HG02938 (cell line): ENCODE measurements around the gene TLN1.

Experiments
- ATAC-seq: cut with Tn5 transposase; IDR thresholded peaks from one replicate; pipeline ENCODE4 v1.9.1; 2021; ENCODE audit warnings: mild to moderate bottlenecking, moderate library complexity; ENCODE audit not compliant: unreplicated experiment

TLN1 gene

GRCh38 chr9:35732185-35732799 lies at the start of gene TLN1, which contains the start of gene CREB3:
Gene TLN1, minus strand, starts transcription at chr9:35732195. Its CDS starts 6,501 bp downstream, at chr9:35725694.
Gene CREB3, plus strand, starts transcription at chr9:35732666. Its CDS starts 107 bp downstream, at chr9:35732773.
- peak; percentile 74 for ATAC-seq

DNA sequence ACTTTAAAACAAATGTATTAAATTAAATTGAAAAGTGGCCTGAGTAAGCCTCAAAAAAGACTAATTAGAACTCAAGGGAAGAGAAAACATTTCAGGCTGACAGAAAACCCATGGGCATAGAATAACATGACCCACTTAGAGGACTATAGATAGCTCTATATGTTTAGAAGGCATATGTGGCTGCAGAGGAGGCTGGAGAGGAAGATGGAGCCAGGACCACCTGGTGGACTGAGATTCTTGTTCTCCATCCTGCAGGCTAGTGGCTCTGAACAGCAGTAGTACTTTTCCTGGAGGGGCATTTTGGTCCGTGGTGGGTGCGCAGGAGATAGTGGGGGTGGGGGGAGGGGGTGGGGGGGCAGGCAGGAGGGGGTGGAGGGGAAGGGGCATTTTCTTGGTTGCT lies 49.1 kb upstream of the TLN1 start:
- no peak for ATAC-seq

DNA sequence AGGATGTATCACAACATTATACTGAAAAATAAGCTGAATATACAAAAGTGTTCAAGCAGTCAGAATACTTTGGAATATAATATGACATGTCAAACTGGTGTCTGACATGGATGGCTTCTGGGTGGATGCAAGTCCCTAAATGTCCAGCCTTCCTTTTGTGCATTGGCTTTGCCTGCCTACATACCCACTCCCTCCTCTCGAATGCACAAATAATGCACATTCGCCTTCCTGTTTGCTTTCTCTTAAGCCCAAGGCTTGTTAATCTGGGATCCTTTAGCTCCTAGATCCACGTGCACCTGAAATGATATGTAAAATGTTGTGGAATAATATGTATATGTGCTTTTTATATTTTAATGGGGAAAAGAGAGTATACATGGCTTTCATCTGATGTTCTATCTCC lies 46.5 kb upstream of the TLN1 start:
- no peak for ATAC-seq

DNA sequence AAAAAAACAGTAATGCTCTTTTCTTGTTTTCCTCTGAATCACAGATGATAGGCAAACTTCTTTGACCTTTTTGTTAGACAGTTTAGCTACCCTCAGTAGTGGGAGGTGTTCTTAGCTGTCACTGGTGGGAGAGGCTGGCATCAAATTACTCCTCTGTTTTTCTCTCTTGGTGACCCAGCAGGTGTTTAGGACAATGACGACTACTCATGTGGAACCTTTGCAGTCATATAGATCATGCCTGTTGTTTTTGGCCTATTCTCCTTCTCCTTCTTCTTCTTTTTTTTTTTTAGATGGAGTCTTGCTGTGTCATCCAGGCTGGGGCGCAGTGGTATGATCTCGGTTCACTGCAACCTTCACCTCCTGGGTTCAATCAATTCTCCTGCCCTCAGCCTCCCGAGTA lies 44.0 kb upstream of the TLN1 start:
- no peak for ATAC-seq

DNA sequence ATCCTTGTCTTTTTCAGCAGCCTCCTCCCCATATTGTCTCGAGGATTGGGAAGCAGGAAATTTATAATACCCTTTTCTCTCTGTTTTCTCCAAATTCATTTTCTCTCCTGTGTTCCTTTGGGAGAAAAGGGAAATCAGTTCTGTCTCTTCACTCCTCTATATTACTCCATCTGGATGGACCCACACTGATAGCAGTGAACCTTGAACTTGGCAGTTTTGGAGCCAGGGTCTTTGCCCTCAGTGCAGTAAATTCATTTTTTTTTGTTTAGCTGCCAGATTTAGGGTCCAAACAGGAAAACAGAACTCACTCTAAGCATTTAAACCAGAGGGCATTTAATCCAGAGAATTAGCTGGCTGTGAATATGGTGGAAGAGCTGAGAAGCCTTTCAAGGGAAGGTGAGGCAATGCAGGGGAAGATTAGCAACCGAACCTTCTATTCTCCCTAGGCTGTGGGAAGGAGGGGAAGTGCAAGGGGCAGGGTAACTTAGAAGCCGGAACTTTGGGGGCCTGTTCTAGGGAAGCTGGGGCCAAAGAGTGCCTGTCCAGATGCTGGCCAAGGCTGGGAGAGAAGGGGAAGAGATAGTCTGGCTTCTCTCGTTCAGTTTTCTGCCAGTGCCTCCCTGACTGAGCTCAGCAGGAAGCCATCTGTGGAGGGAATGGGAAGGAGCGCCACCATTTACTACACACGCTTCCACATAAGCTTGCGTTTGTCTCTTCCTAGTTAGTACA lies 43.1 kb upstream of the TLN1 start:
- ATAC-seq = no peak

DNA sequence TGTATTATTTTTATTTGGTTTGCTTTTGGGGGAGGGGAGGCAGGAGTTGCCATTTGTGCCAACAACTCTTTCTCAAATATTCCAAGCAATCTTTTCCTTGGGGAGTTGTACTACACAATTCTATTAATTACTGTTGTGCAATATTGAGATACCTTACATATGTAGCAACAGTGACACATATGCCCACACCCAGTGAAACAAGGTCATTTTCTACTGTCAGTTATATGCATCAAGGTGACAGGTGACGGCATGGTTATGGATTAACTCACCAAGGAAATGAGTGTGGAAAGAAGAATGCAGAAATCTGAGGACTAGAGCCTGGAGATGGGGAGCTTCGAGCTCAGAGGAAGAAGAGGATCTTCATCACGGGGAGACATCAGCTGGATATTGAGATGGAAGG lies 39.9 kb upstream of the TLN1 start:
- no peak for ATAC-seq

GRCh38 chr9:35771534-35771933 lies 39.5 kb upstream of the TLN1 start:
- ATAC-seq = no peak

DNA sequence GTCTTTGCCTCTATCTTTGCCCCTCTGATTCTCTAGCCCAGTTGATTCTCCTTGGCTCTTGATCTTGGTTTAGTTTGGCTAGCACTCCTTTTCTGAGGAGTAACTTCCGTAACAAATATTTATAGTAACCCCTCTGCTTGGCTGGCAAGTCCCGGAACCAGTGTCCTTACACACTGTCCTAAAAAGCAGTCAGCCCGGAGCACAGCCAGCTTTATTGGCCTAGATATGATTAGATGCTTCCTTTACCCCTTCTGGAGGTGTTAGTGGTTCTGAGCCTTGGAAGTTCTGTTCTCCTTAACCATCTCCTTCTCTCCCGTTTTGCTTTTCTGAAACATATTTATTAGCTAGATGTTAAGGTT lies 39.1 kb upstream of the TLN1 start:
- ATAC-seq = no peak

DNA sequence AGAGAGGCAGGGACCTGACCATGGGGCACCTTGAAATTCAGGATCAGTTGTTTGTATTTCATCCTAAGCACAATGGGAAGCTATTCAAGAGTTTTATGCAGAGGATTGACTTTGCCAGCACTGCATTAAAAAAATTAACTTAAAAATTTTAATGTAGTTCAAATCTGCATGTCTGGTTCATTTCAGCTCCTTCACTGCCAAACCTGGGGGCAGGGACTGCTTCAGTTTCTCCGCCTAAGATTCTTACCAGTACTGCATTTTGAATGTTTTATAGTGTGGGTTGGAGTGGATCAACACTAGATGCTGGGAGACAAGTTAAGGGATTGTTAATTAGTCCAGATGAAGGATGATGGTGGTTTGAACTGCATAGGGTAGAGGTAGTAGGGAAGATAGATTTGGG lies 37.8 kb upstream of the TLN1 start:
- ATAC-seq = no peak

- ATAC-seq = no peak
These were observed 35.5 kb upstream of the TLN1 start for GRCh38 chr9:35767458-35767857.

DNA sequence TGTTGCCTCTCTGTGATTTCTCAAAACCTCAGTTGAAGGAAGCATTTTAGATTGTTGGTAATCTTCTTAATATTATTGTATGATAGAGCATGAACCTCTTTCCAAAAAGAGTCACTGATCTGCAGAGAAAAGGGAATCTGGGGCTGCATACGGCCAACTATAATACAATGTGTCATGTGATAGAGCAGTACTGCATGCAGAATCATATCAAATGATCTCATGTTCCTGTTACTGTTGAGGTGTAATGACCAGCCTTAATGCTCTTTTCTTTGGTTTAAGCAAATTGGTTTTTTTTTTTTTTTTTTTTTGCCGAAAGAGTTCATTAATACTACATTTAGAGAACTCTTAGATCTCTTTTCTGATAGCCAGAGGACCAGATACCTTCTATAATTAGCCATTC lies 35.0 kb upstream of the TLN1 start:
- no peak for ATAC-seq

- ATAC-seq = no peak
These were observed 31.8 kb upstream of the TLN1 start for GRCh38 chr9:35763803-35764202.

GRCh38 chr9:35763181-35763580 lies 31.2 kb upstream of the TLN1 start:
- no peak for ATAC-seq

GRCh38 chr9:35760651-35761050 lies 28.7 kb upstream of the TLN1 start:
- ATAC-seq = no peak

DNA sequence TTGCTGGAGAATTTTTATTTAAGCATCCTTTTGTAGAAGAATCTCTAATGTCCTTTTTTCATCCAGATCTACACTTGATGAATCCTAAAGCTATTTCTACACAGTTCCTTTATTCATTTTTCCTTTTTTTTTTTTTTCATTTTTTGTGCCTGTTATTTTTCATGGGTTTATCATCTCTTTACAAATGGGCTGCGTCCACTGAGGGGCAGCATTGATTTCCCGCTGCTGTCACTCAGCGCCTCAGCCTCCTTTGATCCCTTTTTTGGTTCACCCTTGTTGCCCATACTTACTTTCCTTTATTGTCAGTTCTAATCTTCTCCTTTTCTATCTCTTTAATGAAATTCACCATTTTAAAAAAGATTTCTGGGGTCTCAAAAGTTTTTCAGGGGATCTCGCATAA lies 27.8 kb upstream of the TLN1 start:
- no peak for ATAC-seq

DNA sequence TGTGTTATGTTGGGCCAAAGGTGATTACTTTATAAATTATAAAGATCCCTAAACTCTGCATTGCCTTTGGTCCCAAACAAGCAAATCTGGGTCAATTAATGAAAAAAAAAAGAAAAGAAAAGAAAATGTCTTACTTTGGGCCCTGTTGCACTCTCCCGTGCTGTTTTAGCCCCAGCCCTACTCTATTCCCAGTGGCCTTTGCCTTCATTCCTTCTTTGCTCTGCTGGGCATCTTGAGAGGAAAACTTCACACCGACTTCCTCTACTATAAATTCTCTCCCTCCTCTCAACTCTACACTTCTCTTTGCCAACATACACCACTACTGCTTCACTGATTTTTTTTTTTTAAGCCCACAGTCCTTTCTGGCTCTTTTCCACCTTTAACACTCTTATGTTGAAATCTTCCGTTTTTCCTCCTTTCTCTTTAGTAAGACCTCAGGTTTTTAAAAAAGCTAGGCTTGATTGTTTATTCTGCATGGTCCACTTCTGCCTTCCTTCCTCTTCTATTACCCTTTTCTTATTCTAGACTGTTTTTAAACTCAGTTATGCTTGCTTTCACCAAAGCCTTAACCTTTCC lies 26.6 kb upstream of the TLN1 start:
- no peak for ATAC-seq

DNA sequence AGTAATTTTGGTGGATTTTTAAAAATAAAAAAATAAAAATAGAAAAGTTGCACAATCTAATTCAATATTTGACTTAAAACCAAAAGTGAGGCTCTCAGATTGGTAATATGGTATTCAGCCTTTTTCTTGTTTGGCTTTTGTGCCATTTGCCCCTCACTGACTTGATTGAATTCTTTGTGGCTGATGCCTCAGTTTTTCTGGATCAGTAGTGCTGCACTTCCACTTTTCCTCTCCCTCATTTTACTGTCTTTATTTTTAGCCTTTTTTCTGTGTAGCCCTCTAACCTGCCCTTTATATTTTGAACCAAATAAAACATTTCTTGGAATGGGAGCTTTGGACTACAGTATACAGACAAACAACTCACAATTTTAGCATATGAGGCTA lies 25.9 kb upstream of the TLN1 start:
- ATAC-seq = no peak

DNA sequence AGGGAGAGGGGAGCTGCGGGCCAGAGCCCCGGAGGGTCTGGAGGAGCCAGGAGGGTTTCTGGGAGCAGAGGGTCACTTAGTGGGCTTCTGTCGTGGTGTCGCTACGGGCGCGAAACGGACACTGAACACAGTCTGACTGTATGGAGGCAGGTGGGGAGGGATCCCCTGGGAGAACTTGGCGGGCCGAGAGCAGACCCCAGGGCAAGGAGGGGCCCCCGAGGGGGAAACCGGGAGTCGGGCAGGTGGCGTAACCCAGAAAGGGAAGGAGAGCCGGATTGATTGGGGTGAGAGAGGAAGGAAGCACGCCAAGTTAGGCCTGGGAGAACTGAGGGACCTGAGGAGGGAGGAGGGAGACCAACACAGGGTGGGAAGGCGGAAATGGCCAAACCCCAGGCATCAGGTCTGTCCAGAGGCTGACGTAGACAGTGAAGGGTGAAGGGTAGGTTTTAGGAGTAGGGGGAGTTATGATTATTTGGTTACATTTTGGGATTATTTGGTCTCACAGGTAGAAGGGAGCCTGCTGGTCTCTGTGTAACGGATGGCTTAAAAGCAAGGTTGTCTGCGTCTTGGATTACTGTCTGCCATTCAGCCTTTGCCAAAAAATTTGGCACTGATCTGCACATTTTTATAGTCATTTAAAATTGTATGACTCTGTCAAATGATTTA lies 25.4 kb upstream of the TLN1 start:
- peak; percentile 34 for ATAC-seq

DNA sequence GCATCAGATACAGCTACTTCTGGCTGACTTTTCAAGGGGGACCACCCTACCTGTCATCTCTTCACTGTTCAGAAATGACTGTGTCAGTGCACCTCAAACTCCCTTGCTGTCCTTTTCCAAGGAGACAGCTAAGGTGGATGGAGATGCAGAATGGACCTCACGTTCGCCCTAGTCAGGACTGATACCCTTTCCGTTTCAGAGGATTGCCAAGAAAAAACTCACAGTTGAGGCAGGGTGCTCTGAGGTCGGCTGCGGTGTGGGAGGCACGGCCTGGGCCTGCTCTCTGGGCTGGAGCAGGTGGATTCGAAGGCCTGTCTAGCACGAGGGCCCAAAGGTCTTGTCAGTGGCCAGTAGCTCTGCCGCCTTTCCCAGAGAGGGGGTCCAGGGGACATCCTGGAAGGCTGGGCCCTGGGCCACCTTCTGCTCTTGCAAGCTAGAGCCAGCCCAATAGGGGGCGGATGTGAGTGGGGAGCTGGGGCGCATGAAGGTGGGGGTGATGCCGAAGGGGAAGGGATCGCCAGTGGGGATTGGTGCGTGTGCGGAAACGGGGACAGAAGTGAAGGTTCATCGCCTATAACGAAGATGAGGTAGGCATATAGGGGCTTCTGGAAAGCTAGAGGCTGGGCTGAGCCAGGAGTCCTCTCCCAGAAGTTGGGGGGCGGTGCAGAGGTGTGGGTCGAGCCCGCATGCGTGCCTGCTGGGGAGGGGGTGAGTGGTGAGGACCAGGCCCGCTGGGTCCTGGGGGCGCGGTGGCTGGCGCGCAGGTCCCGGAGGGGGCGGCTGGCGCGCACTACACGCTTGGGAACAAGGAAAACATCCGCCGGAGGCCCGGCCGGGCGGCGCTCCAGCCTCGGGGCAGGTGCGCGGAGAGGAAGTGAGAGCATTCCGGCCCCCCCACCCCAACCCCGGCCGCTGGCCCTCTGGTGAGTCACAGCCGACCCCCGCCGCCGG lies 24.6 kb upstream of the TLN1 start:
- peak; percentile 55 for ATAC-seq

- no peak for ATAC-seq
These were observed 23.1 kb upstream of the TLN1 start for GRCh38 chr9:35755071-35755470.

- no peak for ATAC-seq
These were observed 22.3 kb upstream of the TLN1 start, which contains the start of gene MSMP for GRCh38 chr9:35754264-35754663. Gene MSMP, minus strand, starts transcription at chr9:35754276. Its CDS starts 147 bp downstream, at chr9:35754129.
